Measurements from ENCODE around the gene CA10. TPM values are rescaled to one million over a fixed set of nuclear protein-coding genes. Genes with fewer than 3 reads are reported as not detected.

Gene CA10
- total and polyA plus RNA-seq, 8 donors: 0.09 to 2.0 (median 0.27) TPM; not detected in 4

DNA sequence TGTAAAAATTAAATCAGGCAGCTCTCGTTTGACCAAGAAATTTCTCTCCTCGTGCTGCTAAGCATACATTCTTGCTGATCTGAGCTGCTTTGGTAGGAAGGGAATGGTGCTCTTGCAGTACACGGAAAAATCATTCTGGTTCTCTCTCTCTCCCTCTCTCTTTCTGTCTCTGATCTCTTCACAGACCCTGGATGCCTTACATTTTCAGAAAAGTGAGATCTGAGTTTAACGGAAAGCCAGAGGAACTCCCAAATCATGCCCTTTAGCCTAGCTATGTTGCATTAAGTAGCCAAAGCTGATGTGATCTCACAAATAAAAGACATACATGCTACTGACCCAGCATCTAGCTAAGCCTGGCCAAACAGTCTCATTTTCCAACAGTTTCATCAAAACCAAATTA, 4.0 kb downstream of the CA10 start:
- Histone ChIP-seq H3K4me1 (peaks cover 0 to 11% (median under 1%) of the 10 kb centered on the region in 3 donors), H3K9me3 (no peaks in the 10 kb centered on the region), H3K4me3 (no peak overlapping the region), H3K27ac (no peak overlapping the region), H3K27me3 (peaks cover 0 to 20% (median 5%) of the 10 kb centered on the region in 4 donors), H3K36me3 (no peaks in the 10 kb centered on the region)
- FAIRE-seq (no peak), DNase-seq (no peak), ATAC-seq (no peak)
- 48 to 62% methylated on average over 4 of the region's 4 CpGs for WGBS, 2 donors
- intact Hi-C loops (cut with DNase I): no loop called here
- TF ChIP-seq, protein P1, sequence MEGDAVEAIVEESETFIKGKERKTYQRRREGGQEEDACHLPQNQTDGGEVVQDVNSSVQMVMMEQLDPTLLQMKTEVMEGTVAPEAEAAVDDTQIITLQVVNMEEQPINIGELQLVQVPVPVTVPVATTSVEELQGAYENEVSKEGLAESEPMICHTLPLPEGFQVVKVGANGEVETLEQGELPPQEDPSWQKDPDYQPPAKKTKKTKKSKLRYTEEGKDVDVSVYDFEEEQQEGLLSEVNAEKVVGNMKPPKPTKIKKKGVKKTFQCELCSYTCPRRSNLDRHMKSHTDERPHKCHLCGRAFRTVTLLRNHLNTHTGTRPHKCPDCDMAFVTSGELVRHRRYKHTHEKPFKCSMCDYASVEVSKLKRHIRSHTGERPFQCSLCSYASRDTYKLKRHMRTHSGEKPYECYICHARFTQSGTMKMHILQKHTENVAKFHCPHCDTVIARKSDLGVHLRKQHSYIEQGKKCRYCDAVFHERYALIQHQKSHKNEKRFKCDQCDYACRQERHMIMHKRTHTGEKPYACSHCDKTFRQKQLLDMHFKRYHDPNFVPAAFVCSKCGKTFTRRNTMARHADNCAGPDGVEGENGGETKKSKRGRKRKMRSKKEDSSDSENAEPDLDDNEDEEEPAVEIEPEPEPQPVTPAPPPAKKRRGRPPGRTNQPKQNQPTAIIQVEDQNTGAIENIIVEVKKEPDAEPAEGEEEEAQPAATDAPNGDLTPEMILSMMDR (IDR thresholded peaks at IDR 0.05): no peak

- 79 to 86% methylated on average over 2 of the region's 2 CpGs for WGBS, 2 donors
- peaks cover 0 to 12% (median 8%) of the 10 kb centered on the region in 3 donors for H3K4me1 ChIP-seq
- DNase-seq (no peak), FAIRE-seq (no peak), ATAC-seq (no peak)
- H3K36me3 ChIP-seq: no peaks in the 10 kb centered on the region
- no peaks in the 10 kb centered on the region for H3K27me3 ChIP-seq
- H3K9me3 ChIP-seq: no peaks in the 10 kb centered on the region
- no peak overlapping the region for H3K4me3 ChIP-seq
- intact Hi-C loops (cut with DNase I): no loop called here
- TF ChIP-seq, protein P1 (IDR thresholded peaks at IDR 0.05): no peak
- H3K27ac ChIP-seq: no peak overlapping the region
Measured at GRCh38 chr17:52150935-52151334, 7.6 kb downstream of the CA10 start.

DNA sequence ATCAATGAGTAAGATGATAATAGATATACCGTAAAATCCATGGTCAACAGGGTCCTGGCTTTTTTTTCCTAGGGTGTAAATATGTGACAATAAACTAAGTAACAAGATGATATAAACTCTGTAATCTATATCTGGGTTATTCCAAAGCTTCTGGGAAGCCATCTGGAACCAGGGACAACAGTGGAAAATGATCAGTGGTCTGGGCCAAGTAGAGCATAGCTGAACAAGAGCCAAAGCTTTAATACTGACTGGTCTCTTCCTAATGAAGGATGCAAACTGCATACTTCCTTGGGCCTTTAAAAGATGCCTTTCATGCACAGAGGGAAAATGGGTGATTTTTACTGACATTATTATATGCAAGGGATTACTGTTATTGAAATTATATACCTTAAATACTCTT, 8.9 kb downstream of the CA10 start:
- H3K27me3 ChIP-seq: no peaks in the 10 kb centered on the region
- no peak for ATAC-seq
- no peaks in the 10 kb centered on the region for H3K9me3 ChIP-seq
- intact Hi-C loops (cut with DNase I): no loop called here
- DNase-seq: no peak
- 39 to 70% methylated on average over 1 of the region's 1 CpG for WGBS, 2 donors
- peaks cover 0 to 12% (median 8%) of the 10 kb centered on the region in 3 donors for H3K4me1 ChIP-seq
- no peak overlapping the region for H3K4me3 ChIP-seq
- no peak for FAIRE-seq
- TF ChIP-seq, protein P1 (IDR thresholded peaks at IDR 0.05): no peak
- no peaks in the 10 kb centered on the region for H3K36me3 ChIP-seq
- H3K27ac ChIP-seq: no peak overlapping the region

- ATAC-seq: peak; percentile 66 to 86 (median 80)
- Histone ChIP-seq H3K4me1 (peaks cover 0 to 12% (median 8%) of the 10 kb centered on the region in 3 donors), H3K27me3 (no peaks in the 10 kb centered on the region), H3K9me3 (no peaks in the 10 kb centered on the region), H3K27ac (peak overlapping the region in 1 of 4 donors; percentile 6), H3K4me3 (no peak overlapping the region), H3K36me3 (no peaks in the 10 kb centered on the region)
- WGBS, 2 donors: 8 to 18% methylated on average over 1 of the region's 1 CpG
- no peak for FAIRE-seq
- peak in 2 of 6 donors; percentile 21 to 44 for DNase-seq
- TF ChIP-seq, protein P1 (IDR thresholded peaks at IDR 0.05): no peak
- intact Hi-C loops (cut with DNase I): no loop called here
Measured at GRCh38 chr17:52148969-52149351, 9.6 kb downstream of the CA10 start.

GRCh38 chr17:52148288-52148968, 10.1 kb downstream of the CA10 start:
- 79 to 90% methylated on average over 2 of the region's 2 CpGs for WGBS, 2 donors
- intact Hi-C loops (cut with DNase I): no loop called here

More at GRCh38 chr17:52148288-52148968, 10.1 kb downstream of the CA10 start:
- no peak for DNase-seq
- TF ChIP-seq, protein P1 (IDR thresholded peaks at IDR 0.05): no peak
- no peak for ATAC-seq
- peaks cover 0 to 12% (median 8%) of the 10 kb centered on the region in 3 donors for H3K4me1 ChIP-seq
- no peaks in the 10 kb centered on the region for H3K9me3 ChIP-seq
- no peak overlapping the region for H3K4me3 ChIP-seq
- no peaks in the 10 kb centered on the region for H3K36me3 ChIP-seq
- H3K27ac ChIP-seq: peak overlapping the region in 1 of 4 donors; percentile 6
- no peak for FAIRE-seq
- no peaks in the 10 kb centered on the region for H3K27me3 ChIP-seq
